CD4-positive, alpha-beta T cell treated with Interleukin-12 subunit alpha and Interleukin-12 subunit beta, for 1 hour (primary cell): Measurements from ENCODE around the gene CR2.
"Not testable (repeated sequence)": the region's sequence is repeated elsewhere in the genome, so short reads cannot be mapped to it uniquely, and the experiment has no call there.

ENCODE experiments used
- DNase-seq: peaks from one replicate; pipeline ENCODE4 v3.0.0-alpha.2; 2020

CR2 gene

GRCh38 chr1:207454046-207454964, at the start of gene CR2:
CR2 (plus strand) TSS chr1:207454328; CDS start chr1:207454419, 91 bp downstream.
- peak; percentile 43 for DNase-seq

GRCh38 chr1:207404849-207405525, 49.1 kb upstream of the CR2 start:
- DNase-seq = peak; percentile 61

GRCh38 chr1:207405814-207406213, 48.3 kb upstream of the CR2 start:
- no peak for DNase-seq

DNA sequence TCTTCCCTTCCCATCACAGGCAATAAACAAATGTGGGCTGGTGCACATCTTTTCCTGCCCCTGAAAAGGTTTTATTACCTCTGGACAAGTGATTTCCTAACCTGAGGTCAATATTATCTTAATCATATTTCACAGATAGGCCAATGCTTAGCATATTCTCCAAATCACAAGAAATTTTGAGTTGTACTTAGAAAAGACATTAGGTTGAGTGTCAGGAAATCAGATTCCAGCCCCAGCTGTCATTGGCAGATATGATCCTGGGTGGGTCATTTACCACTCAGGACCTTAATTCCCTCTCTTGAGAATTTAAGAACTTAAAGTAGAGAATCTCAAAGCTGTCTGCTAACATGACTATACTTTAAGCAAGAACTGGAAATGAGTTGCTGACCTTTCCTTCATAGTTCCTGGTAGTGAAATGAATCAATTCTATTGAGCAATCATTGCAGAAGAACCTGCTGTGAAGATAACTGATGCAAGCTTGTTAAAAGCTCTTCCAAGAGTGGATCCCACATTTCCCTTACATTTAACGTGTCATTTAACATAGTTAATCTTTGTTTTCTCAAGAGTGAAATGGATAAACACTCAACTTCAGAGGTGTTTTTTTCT, 46.4 kb upstream of the CR2 start:
- DNase-seq = no peak

DNA sequence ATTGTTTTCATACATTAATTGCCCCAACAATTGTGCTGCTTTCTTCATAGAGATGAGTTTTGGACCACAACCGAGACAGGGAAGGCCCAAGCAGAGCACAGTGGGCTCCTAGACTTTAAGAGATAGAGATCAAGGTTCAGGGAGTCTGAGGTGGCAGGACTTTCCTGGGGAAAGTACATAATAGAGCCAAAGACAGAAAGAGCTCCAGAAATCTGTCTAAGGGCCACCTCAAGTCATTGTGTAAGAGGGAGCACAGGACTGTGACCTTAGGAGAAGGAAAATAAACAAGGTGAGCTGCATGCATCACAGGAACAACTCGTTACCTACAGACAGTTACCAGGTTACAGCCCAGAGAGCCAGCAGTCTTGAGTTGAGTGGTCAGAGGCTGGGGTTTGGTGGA, 41.3 kb upstream of the CR2 start:
- DNase-seq = no peak

DNA sequence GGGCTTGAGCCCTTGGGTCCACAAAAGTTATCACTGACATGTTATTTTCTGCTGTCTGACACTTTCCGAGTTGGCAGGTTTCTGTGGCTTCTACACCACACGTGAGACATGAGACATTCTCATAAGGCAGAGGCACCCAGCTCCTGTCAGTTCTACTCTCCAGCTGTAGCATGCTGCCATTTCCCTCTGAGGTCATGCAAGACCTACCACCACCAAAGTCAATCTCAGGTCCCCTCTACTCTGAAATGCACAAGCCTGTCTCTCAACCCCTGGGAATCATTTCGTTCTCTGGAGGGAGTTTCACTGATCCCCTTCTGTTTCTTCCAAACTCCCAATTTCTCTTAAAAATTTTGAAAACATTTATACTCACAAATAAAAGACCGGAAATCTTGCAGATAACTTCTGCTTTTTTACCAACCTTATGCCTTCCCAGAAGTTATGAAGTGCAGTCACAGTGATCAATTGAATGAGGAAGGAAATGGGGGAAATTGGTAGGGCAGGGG, 39.5 kb upstream of the CR2 start:
- DNase-seq = no peak

DNA sequence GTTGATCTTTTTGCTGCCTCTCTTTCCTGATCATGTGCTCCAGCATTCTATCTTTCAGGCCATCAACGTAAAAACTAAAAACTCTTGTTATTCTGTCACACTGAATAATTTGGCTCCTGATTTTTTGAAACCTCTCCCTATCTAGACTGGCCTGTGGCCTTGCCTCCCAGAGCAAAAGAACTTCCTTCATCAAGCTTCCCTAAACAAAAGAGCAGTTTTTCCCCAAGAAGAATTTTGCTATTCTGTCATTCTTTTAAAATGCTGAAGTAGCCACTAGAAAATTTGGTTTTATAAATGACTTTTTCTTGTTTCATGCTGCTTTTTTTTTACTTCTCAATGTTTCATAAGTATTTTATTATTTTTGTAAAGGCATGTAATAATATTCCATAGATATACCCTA, 37.1 kb upstream of the CR2 start:
- no peak for DNase-seq

DNA sequence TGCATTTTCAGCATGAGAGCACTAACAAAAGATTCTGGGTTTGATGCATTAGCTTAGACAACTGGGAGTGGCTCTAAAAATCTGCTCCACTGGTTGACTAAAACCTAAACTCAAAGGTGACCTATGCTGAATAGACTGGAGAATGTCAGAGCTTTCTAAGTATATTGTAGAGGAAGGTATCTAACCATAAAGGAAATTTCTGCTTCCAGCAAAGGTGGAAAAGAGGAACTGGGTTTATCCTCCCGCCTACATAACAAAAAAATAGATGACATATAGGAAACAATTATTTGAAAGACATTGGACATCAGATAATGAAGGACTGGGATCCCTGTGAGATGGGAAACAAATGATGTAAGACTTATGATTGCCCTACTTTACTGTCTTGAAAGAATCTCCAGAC, 35.8 kb upstream of the CR2 start:
- DNase-seq = no peak

- no peak for DNase-seq
Measured at GRCh38 chr1:207420109-207420508, 34.0 kb upstream of the CR2 start.

DNA sequence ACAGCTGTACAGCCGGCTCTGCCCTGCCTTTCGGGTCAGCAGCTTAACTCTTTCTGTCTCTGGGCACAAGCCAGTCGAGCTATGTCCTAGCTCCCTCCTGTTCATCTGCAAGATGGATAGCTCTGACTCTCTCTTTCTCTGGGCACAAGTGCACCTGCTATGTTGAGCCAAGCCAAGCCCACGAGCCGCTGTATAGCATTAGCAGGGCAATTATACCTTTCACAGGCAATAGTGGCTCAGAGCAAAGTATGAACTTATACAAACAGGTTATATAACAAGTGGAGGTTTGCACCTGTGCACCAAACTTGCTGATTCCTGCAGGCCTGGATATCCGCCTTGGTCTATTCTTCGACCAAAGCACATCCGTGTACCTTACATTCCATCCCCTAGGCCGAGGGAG, 33.0 kb upstream of the CR2 start:
- no peak for DNase-seq

- no peak for DNase-seq
Measured at GRCh38 chr1:207423560-207424292, 30.4 kb upstream of the CR2 start.

- no peak for DNase-seq
Measured at GRCh38 chr1:207424570-207425131, 29.5 kb upstream of the CR2 start.

- no peak for DNase-seq
Measured at GRCh38 chr1:207427832-207428585, 26.1 kb upstream of the CR2 start.

- DNase-seq = no peak
Measured at GRCh38 chr1:207428783-207429182, 25.3 kb upstream of the CR2 start.

DNA sequence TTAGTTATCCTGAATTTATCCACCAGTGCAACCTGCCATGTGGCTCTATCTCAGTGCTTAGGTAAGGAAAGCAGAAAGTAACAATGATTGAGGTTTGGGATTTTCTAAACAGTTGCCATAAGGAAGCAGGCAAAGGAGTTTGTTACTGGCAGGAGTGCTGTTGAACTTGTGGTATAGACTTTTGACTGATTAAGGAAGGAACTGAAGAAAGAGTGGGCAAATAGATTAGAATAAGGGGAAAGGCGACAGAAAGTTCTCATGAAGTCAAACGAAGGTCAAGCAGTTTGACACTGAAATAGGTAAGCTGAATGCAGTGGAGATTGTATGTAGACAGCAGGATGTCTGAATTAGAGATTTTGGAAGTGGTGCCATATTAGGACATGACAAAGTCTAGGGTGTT, 24.2 kb upstream of the CR2 start:
- no peak for DNase-seq

- no peak for DNase-seq
Measured at GRCh38 chr1:207430602-207431001, 23.5 kb upstream of the CR2 start.

DNA sequence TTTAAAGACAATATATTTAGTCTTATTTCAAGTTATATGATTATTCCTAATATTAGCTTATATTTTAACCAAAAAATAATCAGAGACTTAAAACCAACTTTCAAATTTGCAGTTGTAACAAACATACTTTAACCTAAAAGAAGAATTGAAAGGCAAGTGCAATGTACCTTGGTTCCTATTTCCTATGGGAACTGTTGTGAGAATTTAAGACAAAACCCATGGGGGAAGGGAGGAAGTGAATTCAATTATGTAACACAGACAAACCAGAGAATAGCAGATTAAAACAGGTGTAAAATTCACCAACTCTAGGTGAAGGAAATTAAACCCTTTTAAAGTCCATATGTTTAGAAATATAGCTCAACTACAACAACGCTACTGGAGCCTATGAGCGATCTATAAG, 22.6 kb upstream of the CR2 start:
- no peak for DNase-seq

DNA sequence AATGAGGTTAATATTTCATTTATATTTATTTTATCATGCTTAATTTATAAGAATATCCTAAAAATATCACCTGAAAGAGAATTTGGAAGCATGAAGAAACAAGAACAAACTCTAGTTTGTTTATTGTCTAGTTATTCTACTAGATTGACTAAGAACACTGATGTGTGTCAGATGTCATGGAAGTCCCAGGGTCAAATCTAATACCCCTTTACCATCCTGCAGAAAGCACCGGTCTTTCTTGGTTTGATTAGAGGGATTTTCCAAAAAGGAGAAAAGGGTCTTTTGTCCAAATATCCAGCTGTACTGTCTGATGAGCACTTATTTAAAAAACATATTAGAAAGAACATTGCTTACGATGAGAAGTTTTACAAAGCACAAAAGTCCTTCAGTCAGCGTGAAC, 20.7 kb upstream of the CR2 start:
- DNase-seq = no peak

- not testable (repeated sequence) for DNase-seq
Measured at GRCh38 chr1:207436746-207437145, 17.4 kb upstream of the CR2 start.

DNA sequence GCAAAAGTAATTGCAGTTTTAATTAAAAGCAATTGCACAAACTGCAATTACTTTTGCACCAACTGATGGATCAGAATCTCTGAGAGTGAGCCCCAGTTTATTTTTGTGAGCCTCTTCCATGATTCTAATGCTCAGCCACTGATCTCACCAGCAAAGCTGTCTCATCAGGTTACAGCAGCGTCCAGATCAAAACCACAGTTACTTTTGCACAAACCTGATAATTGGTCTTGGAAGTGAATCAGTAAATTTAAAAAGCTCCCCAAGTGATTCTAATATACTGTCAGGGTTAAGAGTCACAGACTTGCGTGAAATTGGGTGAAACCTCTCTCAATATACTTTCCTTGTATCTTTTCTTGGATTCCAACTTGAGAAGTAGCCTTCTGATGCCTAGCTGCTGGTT, 13.5 kb upstream of the CR2 start:
- no peak for DNase-seq

GRCh38 chr1:207444514-207445217, 9.5 kb upstream of the CR2 start:
- no peak for DNase-seq
